Nephron (organoid): ENCODE measurements around the gene KCNK6.

Experiments
- H3K27ac Mint-ChIP-seq, 3 experiments: 2 replicates each; pipeline ENCODE4 v1.8.0; 2020; ENCODE audit warnings: mixed read lengths in 3 of 3, mild to moderate bottlenecking in 2 of 3, moderate library complexity in 1 of 3
- H3K27me3 Mint-ChIP-seq: 2 replicates; pipeline ENCODE4 v1.8.0; 2021; ENCODE audit warnings: low read depth, mild to moderate bottlenecking, moderate library complexity, mixed read lengths
- H3K36me3 Mint-ChIP-seq: 2 replicates; pipeline ENCODE4 v1.8.0; 2020; ENCODE audit warnings: low read depth, mixed read lengths
- H3K4me1 Mint-ChIP-seq: 2 replicates; pipeline ENCODE4 v1.8.0; 2020; ENCODE audit warnings: mixed read lengths
- H3K4me3 Mint-ChIP-seq, 3 experiments: 2 replicates each; pipeline ENCODE4 v1.8.0; 2020; ENCODE audit warnings: mild to moderate bottlenecking in 3 of 3, mixed read lengths in 3 of 3, moderate library complexity in 2 of 3
- H3K9me3 Mint-ChIP-seq: 2 replicates; pipeline ENCODE4 v1.8.0; 2020; ENCODE audit warnings: mixed read lengths
- CTCF ChIP-seq, 3 experiments: fragments of 200-600 bp; sonication (generic); IDR thresholded peaks; one replicate each; pipeline ENCODE4 v1.5.0; 2021; ENCODE audit warnings: antibody characterized with exemption in 3 of 3; ENCODE audit not compliant: unreplicated experiment in 3 of 3

Gene KCNK6

DNA sequence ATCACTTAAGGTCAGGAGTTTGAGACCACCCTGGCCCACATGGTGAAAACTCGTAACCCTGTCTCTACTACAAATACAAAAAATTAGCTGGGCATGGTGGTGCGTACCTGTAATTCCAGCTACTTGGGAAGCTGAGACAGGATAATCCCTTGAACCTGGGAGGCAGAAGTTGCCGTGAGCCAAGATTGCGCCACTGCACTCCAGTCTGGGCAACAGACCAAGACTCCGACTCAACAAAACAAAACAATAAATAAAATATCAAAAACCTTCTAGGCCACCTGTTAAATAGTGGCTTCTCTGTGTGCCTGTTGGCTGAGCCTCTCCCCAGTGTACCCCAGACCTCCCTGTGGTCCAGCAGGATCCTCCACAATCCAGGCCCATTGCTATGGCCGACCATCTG lies 51.4 kb downstream of the KCNK6 start:
- no peak overlapping the region for H3K4me3 Mint-ChIP-seq
- TF ChIP-seq CTCF (IDR thresholded peaks at IDR 0.05; ENCODE audit: unreplicated experiment in 3 of 3): no peak
- no peak overlapping the region for H3K27ac Mint-ChIP-seq
- H3K27me3 Mint-ChIP-seq: peaks cover 5% of the 10 kb centered on the region
- peaks cover 7% of the 10 kb centered on the region for H3K36me3 Mint-ChIP-seq
- H3K9me3 Mint-ChIP-seq: no peaks in the 10 kb centered on the region
- H3K4me1 Mint-ChIP-seq: peaks cover 15% of the 10 kb centered on the region

GRCh38 chr19:38373907-38374331 lies 54.3 kb downstream of the KCNK6 start:
- Mint-ChIP-seq H3K9me3 (no peaks in the 10 kb centered on the region), H3K4me1 (peaks cover 23% of the 10 kb centered on the region), H3K36me3 (peaks cover 13% of the 10 kb centered on the region), H3K27ac (peak overlapping the region; percentile 84 to 96 (median 93)), H3K27me3 (no peaks in the 10 kb centered on the region), H3K4me3 (peak overlapping the region; percentile 96 to 98 (median 97))
- no peak for TF ChIP-seq CTCF (IDR thresholded peaks at IDR 0.05; ENCODE audit: unreplicated experiment in 3 of 3)

- Mint-ChIP-seq H3K36me3 (peaks cover 16% of the 10 kb centered on the region), H3K4me3 (peak within 1 kb of the TSS; percentile 96 to 98 (median 97)), H3K9me3 (no peaks in the 10 kb centered on the region), H3K4me1 (peaks cover 23% of the 10 kb centered on the region), H3K27ac (peak within 1 kb of the TSS; percentile 84 to 96 (median 93)), H3K27me3 (no peaks in the 10 kb centered on the region)
- TF ChIP-seq CTCF (IDR thresholded peaks at IDR 0.05; ENCODE audit: unreplicated experiment in 3 of 3): no peak
These were observed 54.9 kb downstream of the KCNK6 start, which contains the start of gene PSMD8 for GRCh38 chr19:38374332-38375097. Gene PSMD8, plus strand, starts transcription at chr19:38374571. Its CDS starts 31 bp downstream, at chr19:38374602.

DNA sequence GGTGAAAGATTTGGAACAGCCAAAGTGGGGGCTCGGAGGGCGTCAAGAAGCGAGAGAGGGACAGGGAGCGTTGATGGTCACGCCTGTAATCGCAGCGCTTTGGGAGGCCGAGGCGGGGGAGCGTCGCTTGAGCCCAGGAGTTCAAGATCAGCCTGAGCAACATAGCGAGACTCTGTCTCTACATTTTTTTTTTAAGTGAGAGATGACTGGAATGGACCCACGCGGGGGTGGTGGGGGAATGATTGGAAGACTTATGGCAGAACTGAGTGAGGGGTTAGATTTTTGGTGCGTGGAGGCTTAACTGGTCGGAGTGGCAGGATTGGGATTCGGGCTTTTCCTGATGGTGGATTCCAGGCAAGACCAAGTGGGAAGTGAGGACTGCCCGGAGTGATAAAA lies 55.5 kb downstream of the KCNK6 start:
- H3K4me1 Mint-ChIP-seq: peaks cover 23% of the 10 kb centered on the region
- no peaks in the 10 kb centered on the region for H3K9me3 Mint-ChIP-seq

GRCh38 chr19:38375748-38376147 lies 56.1 kb downstream of the KCNK6 start:
- Mint-ChIP-seq H3K27ac (peak overlapping the region; percentile 84 to 96 (median 93)), H3K9me3 (no peaks in the 10 kb centered on the region), H3K4me1 (peaks cover 23% of the 10 kb centered on the region), H3K27me3 (no peaks in the 10 kb centered on the region), H3K4me3 (peak overlapping the region; percentile 96 to 98 (median 97)), H3K36me3 (peaks cover 20% of the 10 kb centered on the region)
- no peak for TF ChIP-seq CTCF (IDR thresholded peaks at IDR 0.05; ENCODE audit: unreplicated experiment in 3 of 3)

More for the DNA sequence above, 55.5 kb downstream of the KCNK6 start:
- H3K27ac Mint-ChIP-seq: peak overlapping the region; percentile 84 to 96 (median 93)
- no peak for TF ChIP-seq CTCF (IDR thresholded peaks at IDR 0.05; ENCODE audit: unreplicated experiment in 3 of 3)
- H3K27me3 Mint-ChIP-seq: no peaks in the 10 kb centered on the region
- H3K4me3 Mint-ChIP-seq: peak overlapping the region; percentile 96 to 98 (median 97)
- H3K36me3 Mint-ChIP-seq: peaks cover 18% of the 10 kb centered on the region
